HS-27A (cell line): Measurements from ENCODE around the gene TNRC18.
"Not testable (repeated sequence)": the region's sequence is repeated elsewhere in the genome, so short reads cannot be mapped to it uniquely, and the experiment has no call there.

Experiments
- DNase-seq: peaks from one replicate; pipeline ENCODE4 v3.0.0-alpha.2; 2012; ENCODE audit warnings: low read depth, missing footprints

The TNRC18 gene

DNA sequence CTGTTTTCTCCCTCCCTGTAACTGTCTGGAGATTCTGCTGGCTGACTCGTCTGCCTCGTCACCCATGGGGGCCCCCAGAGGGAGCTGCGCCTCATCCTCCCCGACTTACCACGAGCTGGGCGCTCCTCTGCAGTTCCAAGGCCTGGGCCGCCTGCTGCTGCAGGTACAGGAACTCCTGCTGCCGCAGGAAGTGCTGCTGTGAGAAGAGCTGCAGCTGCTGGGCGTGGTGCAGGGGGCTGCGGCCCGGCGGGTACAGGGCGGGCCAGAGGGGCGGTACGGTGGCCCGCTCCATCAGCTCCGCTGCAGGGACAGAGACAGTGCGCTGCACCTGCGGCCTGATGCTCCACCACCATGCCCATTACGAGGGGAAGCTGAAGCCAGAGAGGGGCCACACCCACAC is 47.7 kb downstream of the TNRC18 start:
- DNase-seq: no peak

DNA sequence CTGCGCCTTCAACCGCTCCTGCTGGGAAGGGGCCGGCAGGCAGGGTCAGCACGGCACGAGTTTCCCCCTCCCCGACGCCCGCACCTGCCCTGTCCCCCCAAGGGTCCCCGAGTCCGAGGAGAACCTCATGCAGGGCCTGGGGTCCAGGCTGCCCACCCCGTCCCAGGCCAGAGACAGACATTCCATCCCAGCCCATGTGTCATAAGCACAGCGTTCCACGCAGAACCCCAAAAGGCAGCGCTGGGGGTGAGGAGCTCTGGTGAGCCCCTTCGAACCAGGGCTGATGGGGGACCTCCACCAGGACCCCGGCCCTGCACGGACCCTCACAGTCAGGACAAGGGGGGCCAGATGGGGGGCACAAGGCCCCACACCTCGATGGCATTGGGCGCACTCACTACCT is 49.2 kb downstream of the TNRC18 start:
- no peak for DNase-seq

DNA sequence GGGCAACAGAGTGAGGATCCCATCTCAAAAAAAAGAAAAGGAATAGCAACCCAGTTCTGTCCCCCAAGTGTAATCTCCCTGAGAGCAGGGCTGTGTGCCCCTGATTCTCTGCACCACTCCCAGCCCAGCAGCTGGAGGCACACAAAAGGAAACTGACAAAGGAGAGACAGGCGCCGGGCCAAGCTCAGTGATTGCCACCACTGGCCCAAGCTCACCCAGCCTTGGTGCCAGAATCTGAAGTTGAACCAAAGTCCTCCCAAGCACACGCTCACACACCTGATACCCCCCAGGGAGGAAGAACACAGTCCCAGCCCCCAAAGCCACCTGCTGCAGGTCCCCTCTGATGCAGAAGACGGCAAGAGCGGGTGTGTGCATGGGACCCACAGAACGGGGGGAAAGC is 50.3 kb downstream of the TNRC18 start:
- no peak for DNase-seq

DNA sequence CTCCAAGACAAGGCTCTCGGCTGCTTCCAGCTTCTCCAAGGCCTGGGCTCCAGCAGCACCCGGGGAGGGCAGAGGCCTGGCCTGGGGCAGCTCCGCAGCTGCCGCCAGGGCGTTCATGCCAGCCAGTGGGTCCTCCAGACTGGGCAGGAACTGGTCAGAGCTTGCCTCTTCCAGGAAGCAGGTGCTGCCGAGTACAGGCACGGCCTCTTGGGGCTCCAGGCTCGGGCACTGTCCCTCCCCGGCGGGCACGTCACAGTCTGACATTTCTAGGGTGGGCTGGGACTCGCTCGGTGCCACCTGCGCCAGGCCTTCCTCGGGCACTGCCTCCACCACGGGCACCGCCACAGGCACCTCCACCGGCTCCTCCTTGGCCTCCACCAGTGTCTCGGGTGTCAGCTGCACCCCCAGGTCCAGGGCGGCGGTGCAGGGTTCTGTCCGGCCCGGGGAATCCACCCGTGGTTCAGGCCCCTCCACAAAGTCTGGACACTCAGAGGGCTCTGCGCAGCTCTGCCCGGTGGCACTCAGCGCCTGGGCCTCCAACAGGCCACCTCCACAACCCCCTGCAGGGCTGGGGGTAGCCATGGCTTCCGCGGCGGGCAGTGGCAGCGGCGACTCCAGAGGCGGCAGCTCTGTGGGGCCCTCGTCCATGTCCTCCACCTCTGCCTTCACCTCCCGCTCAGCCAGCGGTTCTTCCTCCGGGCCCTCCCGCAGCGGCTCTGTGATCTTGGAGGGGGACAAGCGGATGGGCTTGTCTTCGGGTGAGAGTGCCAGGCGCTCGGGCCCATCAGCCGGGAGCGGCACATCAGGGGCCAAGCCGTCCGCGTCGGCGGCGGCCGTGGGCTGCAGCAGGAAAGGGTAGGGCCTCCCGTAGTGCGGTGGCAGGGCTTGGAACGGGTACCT is 52.9 kb downstream of the TNRC18 start:
- no peak for DNase-seq

DNA sequence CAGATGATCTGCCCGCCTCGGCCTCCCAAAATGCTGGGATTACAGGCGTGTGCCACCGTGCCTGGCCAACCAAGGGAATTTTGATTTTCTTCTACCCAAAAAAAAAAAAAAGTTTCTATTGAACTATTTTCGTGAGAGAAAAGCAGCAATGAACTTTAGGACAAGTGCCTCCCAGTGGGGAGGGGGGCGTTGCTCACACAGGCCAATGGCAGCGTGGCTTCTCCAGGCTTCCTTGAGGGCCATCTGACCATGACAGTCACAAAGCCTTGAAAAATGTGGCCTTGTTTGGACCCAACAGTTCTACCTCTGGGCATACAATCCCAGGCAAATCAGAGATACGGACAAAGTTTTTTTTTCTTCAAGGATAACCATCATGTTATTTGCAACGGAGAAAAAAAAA is 56.0 kb downstream of the TNRC18 start:
- no peak for DNase-seq

DNA sequence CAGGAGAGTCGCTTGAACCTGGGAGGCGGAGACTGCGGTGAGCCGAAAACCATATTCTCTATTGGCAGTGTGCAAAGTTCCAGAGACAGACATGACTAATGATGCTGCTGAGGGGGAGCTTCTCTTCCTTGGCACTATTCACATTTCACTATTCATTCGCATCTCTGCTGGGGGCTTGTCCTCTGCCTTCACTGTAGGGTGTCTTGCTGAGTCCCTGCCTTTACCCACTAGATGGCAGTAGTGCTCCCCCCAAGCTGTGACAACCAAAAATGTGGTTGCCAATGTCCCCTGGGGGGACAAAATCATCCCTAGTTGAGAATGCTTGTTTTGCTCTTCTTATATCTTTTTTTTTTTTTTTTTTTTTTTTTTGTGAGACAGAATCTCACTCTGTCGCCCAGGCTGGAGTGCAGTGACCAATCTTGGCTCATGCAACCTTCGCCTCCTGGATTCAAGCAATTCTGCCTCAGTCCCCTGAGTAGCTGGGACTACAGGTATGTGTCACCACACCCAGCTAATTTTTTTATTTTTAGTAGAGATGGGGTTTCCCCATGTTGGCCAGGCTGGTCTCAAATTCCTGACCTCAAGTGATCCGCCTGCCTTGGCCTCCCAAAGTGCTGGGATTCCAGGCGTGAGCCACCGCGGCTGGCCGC is 57.5 kb downstream of the TNRC18 start:
- peak; percentile 19 for DNase-seq

DNA sequence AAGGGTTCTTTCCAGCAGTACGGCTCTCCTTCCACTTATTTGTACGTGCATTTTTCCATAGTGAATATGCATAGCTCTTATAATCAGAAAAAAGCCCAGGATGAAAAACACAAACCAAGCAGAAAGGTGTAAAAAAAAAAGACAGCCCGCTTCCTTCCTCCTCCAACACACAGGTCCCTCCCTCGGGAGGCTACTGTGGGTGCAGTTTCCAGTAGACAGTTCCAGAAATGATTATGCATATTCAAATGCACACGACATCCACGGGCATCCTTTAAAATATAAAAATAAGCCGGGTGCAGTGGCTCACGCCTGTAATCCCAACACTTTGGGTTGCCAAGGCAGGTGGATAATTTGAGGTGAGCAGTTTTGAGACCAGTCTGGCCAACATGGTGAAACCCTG is 59.9 kb downstream of the TNRC18 start:
- no peak for DNase-seq

DNA sequence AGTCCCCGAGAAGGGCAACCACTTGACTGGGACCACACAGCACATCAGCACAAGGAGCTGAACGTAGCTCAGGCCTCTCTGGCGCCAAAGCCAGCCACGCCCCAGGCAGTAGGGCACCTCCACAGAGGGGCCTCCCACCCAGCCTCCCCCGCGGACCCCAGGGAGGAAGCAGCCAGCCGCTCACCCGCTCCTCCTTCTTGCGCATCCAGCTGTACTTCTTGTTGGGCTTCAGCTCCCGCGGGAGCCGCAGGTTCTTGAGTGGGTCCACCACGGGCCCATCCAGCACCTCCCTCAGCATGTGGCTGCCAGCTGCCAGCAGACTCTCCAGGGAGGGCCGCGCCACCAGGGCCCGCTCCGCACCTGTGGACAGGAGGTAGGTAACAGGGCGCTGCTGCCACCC is 61.2 kb downstream of the TNRC18 start:
- DNase-seq: no peak

DNA sequence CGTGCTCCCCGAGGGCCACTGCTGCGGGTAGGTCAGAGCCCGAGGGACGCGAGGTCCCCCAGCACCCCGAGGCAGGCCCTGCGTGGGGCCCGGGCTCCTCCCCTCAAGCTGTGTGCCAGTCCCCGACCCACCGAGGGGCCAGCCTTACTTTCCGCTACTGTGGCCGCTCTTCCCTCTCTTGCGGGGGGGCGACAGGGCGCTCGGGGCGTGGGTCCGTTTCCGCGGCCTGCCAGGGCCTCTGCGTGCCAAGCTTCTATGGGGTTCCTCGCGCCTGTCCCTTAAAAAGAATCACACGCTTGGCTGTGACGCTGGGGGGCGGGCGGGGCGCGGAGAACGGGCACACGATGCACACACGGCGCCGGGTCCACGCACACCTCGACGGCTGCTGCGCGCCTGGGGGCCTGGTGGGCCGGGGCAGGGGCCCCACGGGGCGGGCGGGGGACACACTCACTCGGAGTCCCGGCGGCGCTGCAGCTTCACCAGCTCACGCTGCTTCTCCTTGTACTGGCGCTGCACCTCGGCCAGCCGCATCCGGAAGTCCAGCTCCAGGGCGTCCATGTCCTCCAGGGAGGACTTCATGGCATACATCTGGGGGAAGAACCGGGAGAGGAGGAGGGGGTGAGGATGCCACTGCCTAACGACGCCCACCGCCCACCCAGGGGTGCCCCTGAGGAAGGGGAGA is 62.0 kb downstream of the TNRC18 start:
- no peak for DNase-seq

DNA sequence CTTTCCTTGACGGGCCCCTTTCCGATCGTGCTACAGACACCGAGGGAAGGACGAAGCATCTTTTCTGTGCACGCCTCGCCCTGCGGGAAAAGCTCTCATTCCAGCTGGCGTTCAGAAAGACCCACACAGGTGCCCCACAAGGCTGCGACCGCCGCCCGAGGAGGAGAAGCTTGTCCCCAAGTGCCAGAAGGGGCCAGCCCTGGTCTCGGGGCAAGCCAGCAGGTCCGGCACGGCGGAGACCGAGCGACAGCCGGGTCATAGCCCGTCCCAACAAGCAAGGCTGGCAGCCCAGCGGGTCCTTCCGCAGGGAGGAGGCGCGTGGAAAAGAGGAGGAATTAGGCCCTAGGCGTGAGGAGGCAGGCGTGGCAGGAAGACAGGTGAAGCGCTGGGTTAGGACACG is 62.7 kb downstream of the TNRC18 start:
- DNase-seq: no peak

DNA sequence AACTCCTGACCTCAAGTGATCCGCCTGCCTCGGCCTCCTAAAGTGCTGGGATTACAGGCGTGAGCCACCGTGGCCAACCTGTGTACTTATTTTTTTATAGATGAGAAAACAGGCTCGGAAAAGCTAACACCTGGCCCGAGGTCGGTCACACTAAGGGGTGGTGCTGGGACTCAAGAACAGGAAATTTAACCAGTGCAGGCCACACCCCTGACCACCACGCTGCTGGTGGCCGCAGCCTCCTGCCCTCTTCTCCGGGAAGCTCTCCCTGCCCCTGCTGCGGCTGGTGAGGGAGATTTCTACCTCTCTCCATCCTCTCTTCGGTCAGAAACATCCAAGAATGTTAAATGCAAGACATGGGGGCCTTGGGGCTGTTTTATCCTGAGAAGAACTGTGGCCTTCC is 63.2 kb downstream of the TNRC18 start:
- no peak for DNase-seq

DNA sequence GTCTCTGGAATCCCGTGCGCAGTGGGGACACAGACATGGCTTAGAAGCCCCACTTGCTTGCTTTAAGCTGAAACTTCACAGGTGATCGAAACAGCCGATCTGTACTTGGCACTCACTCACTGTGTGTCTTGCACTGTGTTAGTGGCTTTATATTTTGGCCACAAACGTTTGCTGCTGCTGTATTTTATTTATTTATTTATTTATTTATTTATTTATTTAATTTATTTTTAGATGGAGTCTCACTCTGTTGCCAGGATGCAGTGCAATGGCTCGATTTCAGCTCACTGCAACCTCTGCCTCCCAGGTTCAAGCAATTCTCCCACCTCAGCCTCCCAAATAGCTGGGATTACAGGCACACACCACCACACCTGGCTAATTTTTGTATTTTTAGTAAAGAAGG is 63.6 kb downstream of the TNRC18 start:
- DNase-seq: not testable (repeated sequence)

DNA sequence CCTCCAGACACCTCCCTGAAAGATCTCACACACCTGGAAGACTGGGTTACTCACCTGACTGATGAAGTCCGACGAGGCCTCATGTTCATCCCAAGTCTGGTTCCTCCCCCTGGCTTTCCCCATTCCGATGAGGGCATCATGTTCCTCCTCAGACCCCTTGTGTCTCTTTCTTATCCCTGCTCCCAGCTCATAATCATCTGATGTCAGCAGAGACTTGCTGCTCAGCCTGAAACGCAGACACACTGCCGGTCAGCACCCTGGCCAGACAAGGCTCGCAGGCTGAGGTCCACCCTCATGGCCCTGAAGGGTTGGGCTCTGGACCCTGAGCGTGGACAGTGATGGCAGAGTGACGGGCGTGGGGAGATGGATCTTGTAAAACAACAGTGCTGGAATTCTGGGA is 64.3 kb downstream of the TNRC18 start:
- no peak for DNase-seq

DNA sequence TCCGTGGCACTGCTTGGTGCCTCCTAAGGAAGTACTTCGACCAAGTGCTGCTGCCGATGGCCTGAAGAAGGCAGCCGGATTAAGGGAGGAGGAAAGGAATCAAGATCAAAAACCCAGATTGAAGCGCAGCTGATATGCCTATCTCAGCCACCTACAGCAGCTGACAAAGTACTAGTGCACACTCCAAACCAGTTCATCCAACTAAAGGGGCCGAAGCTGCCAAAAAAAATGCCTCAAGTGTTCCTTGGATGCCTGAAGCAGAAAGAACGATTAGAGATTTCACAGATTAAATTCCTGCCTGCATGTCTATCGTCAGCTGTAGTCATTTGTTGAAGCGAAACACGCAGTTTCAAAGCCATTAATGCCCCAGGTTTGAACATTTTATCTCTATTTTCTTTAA is 65.7 kb downstream of the TNRC18 start:
- no peak for DNase-seq

DNA sequence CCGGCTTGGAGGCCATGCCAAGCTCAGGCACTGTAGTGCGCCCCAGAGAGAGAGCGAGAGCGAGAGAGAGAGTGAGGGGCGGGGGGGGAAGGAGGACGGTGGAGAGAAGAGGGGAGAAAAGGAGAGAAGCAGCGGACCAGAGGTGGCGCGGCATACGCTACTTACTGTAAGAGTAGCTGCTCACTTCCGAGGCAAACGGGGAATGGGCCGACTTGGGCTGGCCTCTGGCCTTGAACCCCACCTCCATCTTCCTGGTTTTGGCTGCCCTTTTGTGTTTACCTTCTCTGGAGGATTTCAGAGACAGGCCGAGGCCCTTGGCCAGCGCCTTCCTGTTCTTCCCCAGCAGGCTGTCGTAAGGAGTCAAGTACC is 66.9 kb downstream of the TNRC18 start:
- no peak for DNase-seq

DNA sequence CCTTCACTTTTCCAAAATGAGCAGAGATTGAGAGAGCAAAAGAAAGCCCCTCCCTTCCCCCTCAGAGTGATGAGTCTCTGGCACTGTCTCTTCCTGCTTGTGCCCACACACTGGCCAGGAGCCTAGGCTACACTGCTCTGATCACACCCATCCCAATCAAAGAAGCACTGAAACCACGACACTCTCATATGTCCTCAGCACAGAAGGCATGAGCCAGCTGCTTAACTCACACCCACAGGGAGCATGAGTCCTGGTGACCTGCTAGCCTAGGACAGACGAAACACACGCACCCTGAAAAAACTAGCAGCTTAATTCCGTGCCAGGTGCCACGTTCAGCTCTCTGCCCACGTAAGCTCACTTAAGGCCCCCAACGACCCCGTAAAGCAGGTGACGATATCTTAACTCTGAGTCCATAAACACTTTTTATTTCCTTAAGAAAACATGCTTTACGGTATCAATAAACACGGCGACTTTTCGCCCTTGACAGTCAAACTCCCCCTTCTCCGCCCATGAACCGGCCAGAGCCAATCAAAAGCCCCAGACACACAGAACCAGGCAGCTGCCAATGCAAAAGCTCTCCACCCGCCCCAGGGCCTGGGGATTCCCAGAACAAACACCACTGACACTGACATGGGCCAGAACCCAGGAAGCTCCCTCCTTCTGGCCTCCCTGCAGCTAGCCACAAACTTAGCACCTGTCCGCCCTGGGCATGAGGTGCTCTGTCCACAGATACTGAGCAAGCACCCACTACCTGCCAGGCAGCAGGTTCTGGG is 69.0 kb downstream of the TNRC18 start:
- no peak for DNase-seq

DNA sequence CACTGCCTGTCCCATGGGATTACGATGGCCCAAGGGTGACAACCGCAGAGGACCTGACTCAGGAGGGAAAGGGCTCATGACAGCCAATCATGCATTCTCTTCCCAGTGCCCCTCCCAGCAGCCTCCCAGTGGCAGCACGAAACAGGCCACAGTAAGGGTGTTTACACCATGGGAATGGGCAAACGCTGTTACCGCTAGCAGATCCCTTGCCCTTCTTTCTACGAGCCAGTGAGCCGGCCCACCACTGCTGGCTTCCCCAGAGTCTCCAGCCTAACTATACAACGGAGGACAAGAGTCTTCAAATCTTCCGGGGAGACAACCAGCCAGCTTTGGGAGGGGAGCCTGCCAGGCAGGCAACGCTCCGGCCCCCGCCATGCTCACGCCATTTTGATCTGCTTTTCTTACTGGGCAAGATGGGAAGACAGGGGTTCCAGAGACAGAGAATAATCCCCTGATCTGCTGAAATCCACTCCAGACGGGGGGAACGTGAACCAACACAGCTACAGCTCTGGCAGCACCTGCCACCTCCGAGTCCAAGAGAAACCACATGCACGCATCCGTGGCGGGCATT is 71.1 kb downstream of the TNRC18 start:
- DNase-seq: no peak

DNA sequence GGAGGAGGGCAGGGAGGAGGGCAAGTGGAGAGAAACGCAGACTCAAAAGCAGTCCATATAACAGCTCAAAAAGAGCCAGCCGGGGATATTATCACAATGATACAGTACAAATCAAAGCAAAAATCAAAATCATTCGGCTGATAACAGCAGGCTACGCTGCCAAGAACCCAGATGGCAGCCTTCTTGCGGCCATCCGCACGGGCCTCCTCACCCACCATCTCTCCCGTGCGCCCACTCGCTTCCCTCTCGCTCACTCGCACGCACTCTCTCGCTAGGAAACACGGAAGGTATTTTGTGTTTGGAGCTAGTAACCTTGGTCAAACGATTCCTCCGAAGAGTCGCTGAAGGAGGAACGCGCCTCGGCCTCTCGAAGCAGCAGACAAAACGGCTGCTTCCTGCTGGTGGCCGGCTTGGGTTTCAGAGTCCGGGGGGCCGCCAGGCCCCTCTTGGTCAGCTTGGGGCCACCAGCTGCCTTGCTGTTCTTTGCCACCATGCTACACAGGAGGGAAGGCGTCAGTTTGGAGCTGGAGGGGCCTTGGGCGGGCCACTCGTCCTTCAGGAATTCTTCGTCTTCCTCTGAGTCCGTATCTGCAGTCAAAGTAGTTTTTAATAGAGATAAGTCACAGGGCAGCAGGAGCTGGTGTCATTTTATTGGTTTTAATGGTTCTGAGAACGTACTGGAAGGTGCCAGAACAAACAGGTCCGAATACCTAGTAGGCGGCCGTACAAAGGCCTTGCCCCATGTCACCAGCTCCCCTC is 71.9 kb downstream of the TNRC18 start:
- no peak for DNase-seq

DNA sequence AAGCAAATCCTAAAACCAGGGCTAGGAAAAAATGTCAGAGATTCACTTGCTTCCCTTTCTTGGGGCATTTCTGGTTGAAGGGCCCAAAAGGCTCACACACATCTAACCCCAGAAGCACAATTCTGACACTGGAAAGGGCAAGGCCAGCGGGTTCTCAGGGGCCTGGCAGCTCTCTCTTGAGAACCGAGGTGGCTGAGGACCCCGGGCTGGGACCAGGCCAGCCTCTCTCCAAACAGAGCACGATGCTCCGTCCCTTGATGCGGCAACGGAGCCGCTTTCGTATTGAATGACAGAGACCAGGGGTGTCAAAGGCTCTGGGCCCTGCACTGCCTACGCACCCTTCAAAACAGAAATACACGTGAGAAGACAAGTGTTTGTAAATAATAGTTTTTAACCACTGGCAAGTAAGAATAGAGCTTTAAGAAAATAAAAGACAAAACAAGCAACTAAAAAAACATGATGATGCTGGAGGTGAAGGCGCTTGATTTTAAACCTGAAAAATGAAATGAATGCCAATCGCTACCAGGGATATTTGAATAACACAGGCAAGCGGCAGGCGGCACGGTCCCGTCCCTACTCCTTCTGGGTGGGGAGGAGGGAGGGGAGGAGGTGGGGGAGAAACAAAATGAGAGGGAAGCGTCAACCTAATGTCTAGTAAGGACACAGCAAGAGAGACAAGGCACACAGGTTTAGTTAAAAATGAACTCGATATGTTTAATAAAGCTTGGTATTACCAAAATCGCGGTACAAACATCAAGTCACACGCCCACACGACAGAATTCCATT is 72.8 kb downstream of the TNRC18 start:
- no peak for DNase-seq

DNA sequence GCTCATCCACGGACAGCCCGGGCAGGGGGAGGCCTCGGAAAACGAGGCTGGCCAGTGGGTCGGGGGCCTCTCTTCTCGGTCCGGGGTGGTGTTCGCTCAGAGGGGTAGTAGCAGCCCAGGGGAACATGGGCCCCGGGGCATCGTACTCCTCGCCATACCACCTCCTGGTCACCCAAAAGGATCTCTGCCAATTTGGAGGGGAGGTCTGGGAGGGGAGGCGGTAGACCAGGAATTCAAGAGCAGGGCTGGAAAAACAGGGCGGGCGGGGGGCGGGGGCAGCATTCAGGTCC is 73.5 kb downstream of the TNRC18 start:
- no peak for DNase-seq
